ENCODE results near the gene C1orf141. TPM values are rescaled to one million over a fixed set of nuclear protein-coding genes. Genes with fewer than 3 reads are reported as not detected.
"Not testable (repeated sequence)": the region's sequence is repeated elsewhere in the genome, so short reads cannot be mapped to it uniquely, and the experiment has no call there.

Gene C1orf141
- total and polyA plus RNA-seq, 2 of the 8 experiments (the other 6 are each of a cell fraction or from before 2014, with no cell fraction given): not detected

DNA sequence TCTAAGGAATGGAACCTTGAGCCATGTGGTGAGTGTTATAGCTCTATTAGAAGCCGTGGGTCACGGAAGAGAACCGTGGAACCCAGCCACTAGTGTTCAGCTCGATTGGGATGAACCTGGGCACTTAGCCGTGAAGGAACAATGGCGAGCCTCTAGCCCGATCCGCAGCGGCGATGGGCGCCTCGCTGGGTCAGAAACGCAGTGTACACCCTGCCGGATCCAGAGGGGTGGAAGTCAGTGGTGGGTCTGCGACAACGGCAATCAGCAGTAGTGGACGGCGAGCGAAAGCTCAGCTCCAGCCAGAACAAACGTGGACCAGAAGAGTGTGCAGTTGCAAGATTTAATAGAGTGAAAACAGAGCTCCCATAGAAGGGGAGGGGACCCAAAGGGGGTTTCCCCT is 13.2 kb upstream of the C1orf141 start:
- H3K9me3 ChIP-seq (ENCODE audit: insufficient read depth in 2 of 2, low read depth in 1 of 2, low read length in 1 of 2); H3K14ac ChIP-seq (ENCODE audit: insufficient read length); H2AK5ac ChIP-seq (ENCODE audit: low read depth, low read length); H3K9ac ChIP-seq (replicated peaks in 1 of 4; ENCODE audit: extremely low read depth in 1 of 4, low read depth in 3 of 4, low read length in 3 of 4); H4K5ac ChIP-seq (ENCODE audit: insufficient read length, low read depth, low read length); H3K4ac ChIP-seq (replicated peaks; ENCODE audit: insufficient read length, low read depth, low read length); H3K4me3 ChIP-seq (ENCODE audit: extremely low read depth in 1 of 4, insufficient read depth in 2 of 4, low read depth in 3 of 4, low read length in 4 of 4); H3K4me2 ChIP-seq (ENCODE audit: insufficient read depth in 1 of 2, low read depth in 2 of 2, low read length in 2 of 2); H4K91ac ChIP-seq (replicated peaks; ENCODE audit: insufficient read length, low read length); H3K79me2 ChIP-seq (ENCODE audit: control insufficient read depth in 1 of 2, insufficient read depth in 2 of 2, low read length in 2 of 2); H3K27me3 ChIP-seq (replicated peaks in 1 of 4; ENCODE audit: control insufficient read depth in 3 of 4, extremely low read depth in 1 of 4, insufficient read depth in 3 of 4, low read length in 3 of 4); H3K23ac ChIP-seq (ENCODE audit: insufficient read length); H3K36me3 ChIP-seq (ENCODE audit: control insufficient read depth in 2 of 4, insufficient read depth in 4 of 4, low read length in 3 of 4); H2BK20ac ChIP-seq (ENCODE audit: low read length); POLR2A ChIA-PET (ENCODE audit: partially characterized antibody); H3K27ac ChIP-seq (ENCODE audit: low read depth, low read length); H3K79me1 ChIP-seq (ENCODE audit: low read depth, low read length); H2BK120ac ChIP-seq (replicated peaks; ENCODE audit: low read depth, low read length); H2BK5ac ChIP-seq (ENCODE audit: low read depth, low read length); H2BK15ac ChIP-seq (ENCODE audit: low read length); FAIRE-seq; H2BK12ac ChIP-seq (ENCODE audit: low read depth, low read length); DNase-seq (ENCODE audit: low read depth in 1 of 2, low spot score in 2 of 2); H4K20me1 ChIP-seq (replicated peaks in 1 of 2; ENCODE audit: control insufficient read depth in 1 of 2, insufficient read depth in 2 of 2, low read length in 2 of 2); H3K4me1 ChIP-seq (replicated peaks in 1 of 4; ENCODE audit: control insufficient read depth in 3 of 4, insufficient read depth in 4 of 4, low read length in 3 of 4); H3K18ac ChIP-seq (ENCODE audit: extremely low read depth, low read length); H3K23me2 ChIP-seq (ENCODE audit: low read depth, low read length); H3K56ac ChIP-seq (replicated peaks; ENCODE audit: insufficient read length, low read depth, low read length): not testable (repeated sequence)
- Histone ChIP-seq H4K8ac (ENCODE audit: extremely low read depth, insufficient read depth, low read length) (0 out of 2 replicates have a peak overlapping the region, but pooled peaks have one; percentile 1), H2AFZ (ENCODE audit: low read length) (peak overlapping the region; percentile 89)
- CTCF ChIA-PET (ENCODE audit: partially characterized antibody): interaction anchor here (0.7 to 4.4 kb wide), 30 partner anchors 10 to 391 kb away, joined by 3 to 133 read pairs (median 7); partner anchors contain the start of genes C1orf141 and SLC35D1
- WGBS, 2 experiments (ENCODE audit: extremely low coverage in 1 of 2, insufficient coverage in 1 of 2, insufficient read length in 1 of 2, insufficient replicate concordance in 2 of 2, low coverage in 1 of 2, low lambda C conversion rate in 2 of 2, missing lambda C conversion rate in 1 of 2): 97% methylated on average over 20 of the region's 20 CpGs; no CpG with 5 or more reads in 1 of the 2 experiments

All from H1 (cell line).